ENCODE measurements around the gene G6PD.

DNA sequence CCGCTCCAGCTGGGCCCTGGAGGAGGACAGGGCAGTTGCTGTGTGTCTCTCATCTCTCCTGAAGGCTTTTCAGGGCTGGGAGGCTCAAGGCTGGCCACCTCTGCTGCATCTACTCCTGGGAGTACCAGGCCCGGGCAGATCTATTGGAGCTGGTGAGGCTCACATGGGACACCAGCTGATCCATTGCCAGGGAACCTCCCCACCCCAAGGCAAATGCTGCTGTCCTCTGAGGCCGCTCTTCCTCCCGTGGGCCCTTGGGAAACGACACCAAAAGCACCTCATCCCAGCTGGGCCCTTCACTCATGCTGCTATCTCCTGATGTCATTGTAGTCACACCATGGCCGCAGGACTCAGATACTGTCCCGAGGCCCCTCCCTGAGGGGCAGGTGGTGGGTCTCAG, 63.9 kb downstream of the G6PD start:
- TF ChIP-seq, protein P1, sequence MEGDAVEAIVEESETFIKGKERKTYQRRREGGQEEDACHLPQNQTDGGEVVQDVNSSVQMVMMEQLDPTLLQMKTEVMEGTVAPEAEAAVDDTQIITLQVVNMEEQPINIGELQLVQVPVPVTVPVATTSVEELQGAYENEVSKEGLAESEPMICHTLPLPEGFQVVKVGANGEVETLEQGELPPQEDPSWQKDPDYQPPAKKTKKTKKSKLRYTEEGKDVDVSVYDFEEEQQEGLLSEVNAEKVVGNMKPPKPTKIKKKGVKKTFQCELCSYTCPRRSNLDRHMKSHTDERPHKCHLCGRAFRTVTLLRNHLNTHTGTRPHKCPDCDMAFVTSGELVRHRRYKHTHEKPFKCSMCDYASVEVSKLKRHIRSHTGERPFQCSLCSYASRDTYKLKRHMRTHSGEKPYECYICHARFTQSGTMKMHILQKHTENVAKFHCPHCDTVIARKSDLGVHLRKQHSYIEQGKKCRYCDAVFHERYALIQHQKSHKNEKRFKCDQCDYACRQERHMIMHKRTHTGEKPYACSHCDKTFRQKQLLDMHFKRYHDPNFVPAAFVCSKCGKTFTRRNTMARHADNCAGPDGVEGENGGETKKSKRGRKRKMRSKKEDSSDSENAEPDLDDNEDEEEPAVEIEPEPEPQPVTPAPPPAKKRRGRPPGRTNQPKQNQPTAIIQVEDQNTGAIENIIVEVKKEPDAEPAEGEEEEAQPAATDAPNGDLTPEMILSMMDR (conservative IDR thresholded peaks at IDR 0.05 in 1 of 2, IDR thresholded peaks at IDR 0.05 in 1 of 2; ENCODE audit: extremely low read depth in 1 of 2, insufficient read depth in 1 of 2, low read depth in 1 of 2, low read length in 2 of 2) = no peak
- TF ChIP-seq EZH2 (IDR thresholded peaks at IDR 0.05; ENCODE audit: borderline replicate concordance, low read length) = no peak

Data from mammary epithelial cell (primary cell).